Naive B cell (primary cell): Measurements from ENCODE around the gene TSSK2. TPM values are rescaled to one million over a fixed set of nuclear protein-coding genes. Genes with fewer than 3 reads are reported as not detected.

Experiments used
- ATAC-seq, 2 donors: fragments of 150-1000 bp; cut with Tn5 transposase; 2 replicates each; pipeline ENCODE4 v1.10.0; 2021; ENCODE audit warnings: low read depth in 2 of 2, mild to moderate bottlenecking in 2 of 2, moderate library complexity in 2 of 2
- DNase-seq: peaks from one replicate; pipeline ENCODE4 v3.0.0; 2022
- H3K27ac Mint-ChIP-seq, 6 donors: one replicate each; pipeline ENCODE4 v1.8.0; 2020 to 2022; ENCODE audit warnings: mild to moderate bottlenecking in 6 of 6, mixed read lengths in 6 of 6, moderate library complexity in 5 of 6, inconsistent platforms in 2 of 6
- H3K27me3 Mint-ChIP-seq, 3 donors: one replicate each; pipeline ENCODE4 v1.8.0; 2021 to 2022; ENCODE audit warnings: mixed read lengths in 3 of 3, mild to moderate bottlenecking in 1 of 3
- H3K36me3 Mint-ChIP-seq, 2 donors: one replicate each; pipeline ENCODE4 v1.8.0; 2020 to 2022; ENCODE audit warnings: mixed read lengths in 2 of 2, inconsistent platforms in 1 of 2, mild to moderate bottlenecking in 1 of 2
- H3K4me1 Mint-ChIP-seq, 3 donors: one replicate each; pipeline ENCODE4 v1.8.0; 2020 to 2022; ENCODE audit warnings: mixed read lengths in 3 of 3, inconsistent platforms in 1 of 3, mild to moderate bottlenecking in 1 of 3, moderate library complexity in 1 of 3
- H3K4me3 Mint-ChIP-seq, 8 donors: one replicate each; pipeline ENCODE4 v1.8.0; 2020 to 2022; ENCODE audit warnings: mild to moderate bottlenecking in 8 of 8, mixed read lengths in 8 of 8, moderate library complexity in 8 of 8, inconsistent platforms in 2 of 8
- H3K9me3 Mint-ChIP-seq, 7 donors: one replicate each; pipeline ENCODE4 v1.8.0; 2020 to 2022; ENCODE audit warnings: mixed read lengths in 7 of 7, mild to moderate bottlenecking in 5 of 7, inconsistent platforms in 2 of 7, moderate library complexity in 1 of 7
- polyA plus RNA-seq, 6 donors: library from polyadenylated mRNA; unstranded; fragments of 300-500 nt; fragmentation: Illumina TruSeq; gene quantifications; one replicate each; pipeline ENCODE4 v1.2.3, GENCODE V29; 2021; ENCODE audit warnings: low read depth in 6 of 6

Gene TSSK2
- polyA plus RNA-seq, 6 donors from 2014 or later = not detected

- Mint-ChIP-seq H3K9me3 (no peaks in the 10 kb centered on the region), H3K4me1 (peaks cover 11 to 49% (median 34%) of the 10 kb centered on the region in 3 donors), H3K27me3 (no peaks in the 10 kb centered on the region), H3K4me3 (no peak overlapping the region), H3K27ac (no peak overlapping the region), H3K36me3 (peaks cover 0 to 8% of the 10 kb centered on the region in 2 donors)
- ATAC-seq = no peak
- no peak for DNase-seq
These were observed 36.6 kb upstream of the TSSK2 start for GRCh38 chr22:19094393-19094997.

GRCh38 chr22:19096555-19096954 is 34.6 kb upstream of the TSSK2 start:
- Mint-ChIP-seq H3K4me1 (peaks cover 11 to 49% (median 35%) of the 10 kb centered on the region in 3 donors), H3K36me3 (peaks cover 4 to 8% of the 10 kb centered on the region in 2 donors)
- ATAC-seq = no peak

GRCh38 chr22:19097518-19097917 is 33.6 kb upstream of the TSSK2 start:
- no peaks in the 10 kb centered on the region for H3K27me3 Mint-ChIP-seq
- H3K4me3 Mint-ChIP-seq = peak overlapping the region in 1 of 8 donors; percentile 15
- H3K27ac Mint-ChIP-seq = peak overlapping the region in 2 of 6 donors; percentile 33 to 57
- H3K4me1 Mint-ChIP-seq = peaks cover 16 to 52% (median 40%) of the 10 kb centered on the region in 3 donors
- H3K9me3 Mint-ChIP-seq = no peaks in the 10 kb centered on the region
- peaks cover 4 to 5% of the 10 kb centered on the region in 2 donors for H3K36me3 Mint-ChIP-seq
- ATAC-seq (no peak), DNase-seq (no peak)

More at GRCh38 chr22:19096555-19096954, 34.6 kb upstream of the TSSK2 start:
- no peak for DNase-seq
- H3K27ac Mint-ChIP-seq = peak overlapping the region in 1 of 6 donors; percentile 16
- H3K27me3 Mint-ChIP-seq = no peaks in the 10 kb centered on the region
- H3K4me3 Mint-ChIP-seq = no peak overlapping the region
- no peaks in the 10 kb centered on the region for H3K9me3 Mint-ChIP-seq

GRCh38 chr22:19098157-19098556 is 33.0 kb upstream of the TSSK2 start:
- Mint-ChIP-seq H3K36me3 (peaks cover 0 to 4% of the 10 kb centered on the region in 2 donors), H3K4me3 (no peak overlapping the region), H3K27ac (peak overlapping the region in 1 of 6 donors; percentile 59), H3K4me1 (peaks cover 16 to 52% (median 37%) of the 10 kb centered on the region in 3 donors), H3K27me3 (no peaks in the 10 kb centered on the region), H3K9me3 (no peaks in the 10 kb centered on the region)
- DNase-seq (no peak), ATAC-seq (no peak)

- no peak for ATAC-seq
- H3K9me3 Mint-ChIP-seq = no peaks in the 10 kb centered on the region
- H3K4me1 Mint-ChIP-seq = peaks cover 24 to 67% (median 53%) of the 10 kb centered on the region in 3 donors
- H3K36me3 Mint-ChIP-seq = peaks cover 0 to 4% of the 10 kb centered on the region in 2 donors
- no peaks in the 10 kb centered on the region for H3K27me3 Mint-ChIP-seq
- H3K4me3 Mint-ChIP-seq = peak overlapping the region in 1 of 8 donors; percentile 25
- DNase-seq = no peak
- peak overlapping the region in 2 of 6 donors; percentile 26 to 60 for H3K27ac Mint-ChIP-seq
These were observed 27.0 kb upstream of the TSSK2 start for GRCh38 chr22:19103880-19104821.

GRCh38 chr22:19105456-19105855 is 25.7 kb upstream of the TSSK2 start:
- no peak for ATAC-seq
- H3K9me3 Mint-ChIP-seq = no peaks in the 10 kb centered on the region
- H3K27me3 Mint-ChIP-seq = no peaks in the 10 kb centered on the region
- peaks cover 0 to 4% of the 10 kb centered on the region in 2 donors for H3K36me3 Mint-ChIP-seq
- no peak for DNase-seq
- no peak overlapping the region for H3K4me3 Mint-ChIP-seq
- H3K4me1 Mint-ChIP-seq = peaks cover 36 to 77% (median 62%) of the 10 kb centered on the region in 3 donors
- peak overlapping the region in 1 of 6 donors; percentile 36 for H3K27ac Mint-ChIP-seq

GRCh38 chr22:19105867-19106802 is 25.0 kb upstream of the TSSK2 start:
- Mint-ChIP-seq H3K4me1 (peaks cover 40 to 77% (median 65%) of the 10 kb centered on the region in 3 donors), H3K36me3 (peaks cover 0 to 1% of the 10 kb centered on the region in 2 donors)
- peak in 1 of 2 donors; percentile 35 for ATAC-seq

GRCh38 chr22:19106886-19107729 is 24.0 kb upstream of the TSSK2 start:
- H3K27ac Mint-ChIP-seq = peak overlapping the region in 5 of 6 donors; percentile 19 to 90 (median 76)
- no peaks in the 10 kb centered on the region for H3K27me3 Mint-ChIP-seq
- no peaks in the 10 kb centered on the region for H3K36me3 Mint-ChIP-seq
- H3K9me3 Mint-ChIP-seq = no peaks in the 10 kb centered on the region
- H3K4me3 Mint-ChIP-seq = peak overlapping the region in 3 of 8 donors; percentile 31 to 74 (median 49)
- H3K4me1 Mint-ChIP-seq = peaks cover 40 to 74% (median 66%) of the 10 kb centered on the region in 3 donors
- ATAC-seq (no peak), DNase-seq (no peak)

More at GRCh38 chr22:19105867-19106802, 25.0 kb upstream of the TSSK2 start:
- H3K27me3 Mint-ChIP-seq = no peaks in the 10 kb centered on the region
- peak overlapping the region in 4 of 6 donors; percentile 30 to 78 (median 66) for H3K27ac Mint-ChIP-seq
- no peaks in the 10 kb centered on the region for H3K9me3 Mint-ChIP-seq
- peak; percentile 23 for DNase-seq
- H3K4me3 Mint-ChIP-seq = no peak overlapping the region

- Mint-ChIP-seq H3K36me3 (no peaks in the 10 kb centered on the region), H3K27ac (peak overlapping the region in 4 of 6 donors; percentile 54 to 90 (median 84)), H3K9me3 (no peaks in the 10 kb centered on the region), H3K4me3 (peak overlapping the region in 3 of 8 donors; percentile 12 to 56 (median 31)), H3K27me3 (no peaks in the 10 kb centered on the region), H3K4me1 (peaks cover 43 to 71% (median 65%) of the 10 kb centered on the region in 3 donors)
- DNase-seq = no peak
- ATAC-seq = no peak
These were observed 23.4 kb upstream of the TSSK2 start for GRCh38 chr22:19107730-19108074.

- ATAC-seq (no peak), DNase-seq (no peak)
These were observed 22.3 kb upstream of the TSSK2 start for GRCh38 chr22:19108807-19109197.

GRCh38 chr22:19109198-19110063 is 21.7 kb upstream of the TSSK2 start:
- H3K9me3 Mint-ChIP-seq = no peaks in the 10 kb centered on the region

More at GRCh38 chr22:19108807-19109197, 22.3 kb upstream of the TSSK2 start:
- Mint-ChIP-seq H3K36me3 (no peaks in the 10 kb centered on the region), H3K4me1 (peaks cover 40 to 66% (median 65%) of the 10 kb centered on the region in 3 donors), H3K27me3 (no peaks in the 10 kb centered on the region), H3K27ac (peak overlapping the region; percentile 19 to 92 (median 68)), H3K9me3 (no peaks in the 10 kb centered on the region), H3K4me3 (peak overlapping the region in 4 of 8 donors; percentile 22 to 85 (median 28))

More at GRCh38 chr22:19109198-19110063, 21.7 kb upstream of the TSSK2 start:
- Mint-ChIP-seq H3K4me3 (peak overlapping the region; percentile 7 to 87 (median 73)), H3K27ac (peak overlapping the region; percentile 54 to 92 (median 84)), H3K4me1 (peaks cover 40 to 63% (median 63%) of the 10 kb centered on the region in 3 donors), H3K36me3 (no peaks in the 10 kb centered on the region), H3K27me3 (no peaks in the 10 kb centered on the region)
- ATAC-seq (peak; percentile 98), DNase-seq (peak; percentile 68)
